CD14-positive monocyte (primary cell): ENCODE data around the gene IFNGR1. TPM values are rescaled to one million over a fixed set of nuclear protein-coding genes. Genes with fewer than 3 reads are reported as not detected.

Experiments
- DNase-seq, 3 donors: peaks; one replicate each; pipeline ENCODE4 v3.0.0-alpha.2; 2011 to 2022
- H2AFZ ChIP-seq: 2 replicates; pipeline ENCODE4 v1.6.0; 2012; ENCODE audit warnings: mild to moderate bottlenecking, low read depth, low read length, inconsistent platforms; ENCODE audit not compliant: insufficient read depth, poor library complexity, severe bottlenecking
- H3K27ac ChIP-seq, 2 donors: 1 replicate in 1 of 2; 2 replicates in 1 of 2; pipeline ENCODE4 v1.5.1; 2012 to 2013; ENCODE audit warnings: low read length in 2 of 2, control low read depth in 1 of 2, inconsistent platforms in 1 of 2, low read depth in 1 of 2, mild to moderate bottlenecking in 1 of 2
- H3K27me3 ChIP-seq, 2 donors: one replicate each; pipeline versions ENCODE4 v1.6.0 to v1.6.1; 2011 to 2013; ENCODE audit warnings: low read length in 2 of 2; ENCODE audit not compliant: control insufficient read depth in 2 of 2, insufficient read depth in 2 of 2
- H3K36me3 ChIP-seq, 2 donors: replicated peaks in 1 of 2; 1 replicate in 1 of 2; 2 replicates in 1 of 2; pipeline versions ENCODE4 v1.5.1 to v1.6.1; 2012 to 2013; ENCODE audit warnings: low read length in 2 of 2, control low read depth in 1 of 2, inconsistent platforms in 1 of 2, mild to moderate bottlenecking in 1 of 2; ENCODE audit not compliant: insufficient read depth in 2 of 2, control insufficient read depth in 1 of 2
- H3K4me1 ChIP-seq, 2 donors: 1 replicate in 1 of 2; 2 replicates in 1 of 2; pipeline versions ENCODE4 v1.5.1 to v1.6.1; 2012 to 2013; ENCODE audit warnings: low read length in 2 of 2, control low read depth in 1 of 2, inconsistent platforms in 1 of 2, mild to moderate bottlenecking in 1 of 2, moderate library complexity in 1 of 2; ENCODE audit not compliant: insufficient read depth in 2 of 2, control insufficient read depth in 1 of 2
- H3K4me2 ChIP-seq: replicated peaks from 2 replicates; pipeline ENCODE3; 2012; ENCODE audit warnings: low read length, moderate library complexity, mild to moderate bottlenecking; ENCODE audit not compliant: poor library complexity, severe bottlenecking; ENCODE audit errors: extremely low read depth
- H3K4me3 ChIP-seq, 3 experiments: fragments of 200-600 bp in 1 of 3; sonication (generic) in 1 of 3; replicated peaks in 1 of 3; 1 replicate in 2 of 3; 2 replicates in 1 of 3; pipeline ENCODE4 v1.5.1; 2011 to 2013; ENCODE audit warnings: low read length in 3 of 3, mild to moderate bottlenecking in 3 of 3, control low read depth in 2 of 3, low read depth in 2 of 3, inconsistent platforms in 1 of 3, moderate library complexity in 1 of 3
- H3K79me2 ChIP-seq: 2 replicates; pipeline ENCODE4 v1.6.0; 2012; ENCODE audit warnings: mild to moderate bottlenecking, control low read depth, inconsistent platforms, low read length, moderate library complexity; ENCODE audit not compliant: insufficient read depth
- H3K9ac ChIP-seq: 2 replicates; pipeline ENCODE4 v1.6.0; 2017; ENCODE audit warnings: low read length, mild to moderate bottlenecking; ENCODE audit not compliant: insufficient read depth, poor library complexity, severe bottlenecking
- H3K9me3 ChIP-seq, 2 donors: replicated peaks in 1 of 2; 1 replicate in 1 of 2; 2 replicates in 1 of 2; pipeline versions ENCODE4 v1.5.1 to v1.6.1; 2012 to 2013; ENCODE audit warnings: low read length in 2 of 2, control low read depth in 1 of 2; ENCODE audit not compliant: control insufficient read depth in 1 of 2, insufficient read depth in 1 of 2
- H4K20me1 ChIP-seq: 2 replicates; pipeline ENCODE4 v1.6.0; 2012; ENCODE audit warnings: mild to moderate bottlenecking, low read length, control low read depth, moderate library complexity; ENCODE audit not compliant: insufficient read depth
- H3K27ac Mint-ChIP-seq, 7 donors: one replicate each; pipeline ENCODE4 v1.8.0; 2020; ENCODE audit warnings: mild to moderate bottlenecking in 7 of 7, mixed read lengths in 7 of 7, moderate library complexity in 6 of 7, inconsistent platforms in 2 of 7
- H3K27me3 Mint-ChIP-seq, 3 donors: one replicate each; pipeline ENCODE4 v1.8.0; 2021 to 2022; ENCODE audit warnings: low read depth in 3 of 3, mild to moderate bottlenecking in 3 of 3, mixed read lengths in 3 of 3, moderate library complexity in 3 of 3, inconsistent platforms in 1 of 3
- H3K36me3 Mint-ChIP-seq, 2 donors: one replicate each; pipeline ENCODE4 v1.8.0; 2020; ENCODE audit warnings: mixed read lengths in 2 of 2, inconsistent platforms in 1 of 2, mild to moderate bottlenecking in 1 of 2
- H3K4me1 Mint-ChIP-seq: one replicate; pipeline ENCODE4 v1.8.0; 2020; ENCODE audit warnings: mild to moderate bottlenecking, mixed read lengths
- H3K4me3 Mint-ChIP-seq, 2 donors: one replicate each; pipeline ENCODE4 v1.8.0; 2020; ENCODE audit warnings: mild to moderate bottlenecking in 2 of 2, mixed read lengths in 2 of 2, moderate library complexity in 1 of 2
- H3K9me3 Mint-ChIP-seq, 7 donors: one replicate each; pipeline ENCODE4 v1.8.0; 2020 to 2022; ENCODE audit warnings: mixed read lengths in 7 of 7, mild to moderate bottlenecking in 6 of 7, moderate library complexity in 6 of 7, inconsistent platforms in 2 of 7
- CTCF ChIP-seq: fragments of 200-600 bp; IDR thresholded peaks from one replicate; pipeline ENCODE4 v1.8.0; 2022; ENCODE audit warnings: antibody characterized with exemption, mild to moderate bottlenecking
- WGBS: methylation state at CpG from one replicate; pipeline ENCODE4 v1.1.5; 2013; ENCODE audit warnings: missing lambda C conversion rate; ENCODE audit not compliant: insufficient coverage; 5-methylcytosine and 5-hydroxymethylcytosine counted together
- intact Hi-C, 2 donors: fragments of 100-400 bp; cut with micrococcal nuclease; formaldehyde crosslinking; loops; one replicate each; pipeline versions ENCODE4 v1.15.0 to v1.15.1; 2023
- polyA plus RNA-seq, 3 donors: library from polyadenylated mRNA; depleted of rRNA in 1 of 3; unstranded in 2 of 3; stranded (reverse) in 1 of 3; fragments of 300-500 nt in 2 of 3; fragments of >200 nt in 1 of 3; fragmentation: Illumina TruSeq in 2 of 3; gene quantifications; 1 replicate in 2 of 3; 2 replicates in 1 of 3; pipeline ENCODE4 v1.2.3, GENCODE V29; 2012 to 2021

IFNGR1 gene
- polyA plus RNA-seq, 3 donors: 204 to 372 (median 364) TPM

- DNase-seq: no peak
- Histone ChIP-seq H3K9me3 (peaks cover 11 to 29% of the 10 kb centered on the region in 2 donors), H3K27me3 (no peaks in the 10 kb centered on the region), H4K20me1 (peaks cover 11% of the 10 kb centered on the region), H3K4me1 (no peaks in the 10 kb centered on the region), H3K79me2 (no peaks in the 10 kb centered on the region), H2AFZ (no peak overlapping the region), H3K4me2 (no peak overlapping the region), H3K36me3 (peaks cover 2 to 4% of the 10 kb centered on the region in 2 donors), H3K9ac (no peak overlapping the region), H3K27ac (no peak overlapping the region), H3K4me3 (no peak overlapping the region)
- Mint-ChIP-seq H3K4me3 (no peak overlapping the region), H3K36me3 (peaks cover 3 to 4% of the 10 kb centered on the region in 2 donors), H3K27ac (no peak overlapping the region), H3K27me3 (peaks cover 2 to 5% (median 2%) of the 10 kb centered on the region in 3 donors), H3K4me1 (peaks cover 5% of the 10 kb centered on the region), H3K9me3 (peaks cover 15 to 29% (median 19%) of the 10 kb centered on the region in 7 donors)
- no peak for TF ChIP-seq CTCF
- WGBS: no CpG with 5 or more reads among the region's 1 CpG
- intact Hi-C loops: no loop called here
Observed at GRCh38 chr6:137191670-137192069, 27.5 kb downstream of the IFNGR1 start.

GRCh38 chr6:137191236-137191635 is 27.9 kb downstream of the IFNGR1 start:
- DNase-seq: no peak
- Histone ChIP-seq H3K4me3 (no peak overlapping the region), H3K9ac (no peak overlapping the region), H3K9me3 (peaks cover 13 to 33% of the 10 kb centered on the region in 2 donors), H3K79me2 (no peaks in the 10 kb centered on the region), H3K27me3 (no peaks in the 10 kb centered on the region), H4K20me1 (peaks cover 7% of the 10 kb centered on the region), H3K27ac (no peak overlapping the region), H3K36me3 (no peaks in the 10 kb centered on the region), H3K4me2 (no peak overlapping the region), H2AFZ (no peak overlapping the region), H3K4me1 (no peaks in the 10 kb centered on the region)
- intact Hi-C loops: no loop called here
- H3K27ac Mint-ChIP-seq: no peak overlapping the region
- peaks cover 19 to 33% (median 23%) of the 10 kb centered on the region in 7 donors for H3K9me3 Mint-ChIP-seq
- H3K4me3 Mint-ChIP-seq: no peak overlapping the region
- peaks cover 0 to 1% of the 10 kb centered on the region in 2 donors for H3K36me3 Mint-ChIP-seq
- peaks cover 3% of the 10 kb centered on the region for H3K4me1 Mint-ChIP-seq
- H3K27me3 Mint-ChIP-seq: peaks cover 2 to 5% (median 2%) of the 10 kb centered on the region in 3 donors
- no CpG with 5 or more reads among the region's 3 CpGs for WGBS
- TF ChIP-seq CTCF: no peak
